ENCODE results near the gene FSD2. TPM values are rescaled to one million over a fixed set of nuclear protein-coding genes. Genes with fewer than 3 reads are reported as not detected.

Gene FSD2
- total RNA-seq, 2 experiments from 2014 or later, result not detected

- no peaks in the 10 kb centered on the region for H3K27me3 Mint-ChIP-seq
- intact Hi-C loops (cut with DNase I, micrococcal nuclease), result loop anchor here (1.0 to 5.0 kb wide), 7 partner anchors 59 to 317 kb away; partner anchors contain the start of genes BTBD1 (in 1 of the 2), C15orf40 (in 1 of the 2), RAMAC (in 1 of the 2) and RPS17 (in 1 of the 2)
Observed at GRCh38 chr15:82749951-82750830, 55.7 kb downstream of the FSD2 start.

GRCh38 chr15:82748315-82748714, 57.6 kb downstream of the FSD2 start:
- ATAC-seq (ENCODE audit: poor library complexity), result no peak
- no peak overlapping the region for H3K4me3 ChIP-seq (ENCODE audit: low read length)
- H3K27me3 ChIP-seq (ENCODE audit: control insufficient read depth in 1 of 2, insufficient read depth in 2 of 2, low read length in 2 of 2), result no peaks in the 10 kb centered on the region
- H3K36me3 ChIP-seq (ENCODE audit: insufficient read depth, low read length), result peaks cover 5% of the 10 kb centered on the region
- H3K27me3 Mint-ChIP-seq, result no peaks in the 10 kb centered on the region
- no peak for DNase-seq
- H3K4me1 Mint-ChIP-seq (ENCODE audit: low read depth), result peaks cover 39% of the 10 kb centered on the region
- intact Hi-C loops (cut with DNase I, micrococcal nuclease), result no loop called here
- no peaks in the 10 kb centered on the region for H3K9me3 Mint-ChIP-seq
- H3K27ac ChIP-seq (ENCODE audit: low read depth in 1 of 2, low read length in 2 of 2), result no peak overlapping the region
- TF ChIP-seq CTCF (IDR thresholded peaks at IDR 0.05), result no peak
- H3K4me3 Mint-ChIP-seq, result peak overlapping the region; percentile 51
- peak overlapping the region; percentile 14 for H3K27ac Mint-ChIP-seq
- H3K9me3 ChIP-seq (ENCODE audit: control insufficient read depth in 1 of 2, insufficient read depth in 1 of 2, low read length in 2 of 2), result no peaks in the 10 kb centered on the region
- ChIA-PET CTCF (interaction anchor here (1.2 kb wide), 1 partner anchor 208 kb away, joined by 3 read pairs; the partner anchor contains the start of gene RPS17), POLR2A (interaction anchor here (1.2 kb wide), 1 partner anchor 63 kb away, joined by 3 read pairs; no protein-coding TSS in a partner anchor)
- H3K36me3 Mint-ChIP-seq (ENCODE audit: low read depth), result peaks cover 31% of the 10 kb centered on the region
- peaks cover 28% of the 10 kb centered on the region for H3K4me1 ChIP-seq (ENCODE audit: insufficient read depth, low read length)

More at GRCh38 chr15:82749951-82750830, 55.7 kb downstream of the FSD2 start:
- Histone ChIP-seq H3K4me3 (ENCODE audit: low read length) (peak overlapping the region; percentile 84), H3K27ac (ENCODE audit: low read depth in 1 of 2, low read length in 2 of 2) (peak overlapping the region; percentile 62 to 82), H3K4me1 (ENCODE audit: insufficient read depth, low read length) (peaks cover 28% of the 10 kb centered on the region), H3K36me3 (ENCODE audit: insufficient read depth, low read length) (peaks cover 20% of the 10 kb centered on the region), H3K27me3 (ENCODE audit: control insufficient read depth in 1 of 2, insufficient read depth in 2 of 2, low read length in 2 of 2) (no peaks in the 10 kb centered on the region), H3K9me3 (ENCODE audit: control insufficient read depth in 1 of 2, insufficient read depth in 1 of 2, low read length in 2 of 2) (no peaks in the 10 kb centered on the region)
- DNase-seq (peak; percentile 59 to 90 (median 77)), ATAC-seq (ENCODE audit: poor library complexity) (peak; percentile 93)
- Mint-ChIP-seq H3K27ac (peak overlapping the region; percentile 85), H3K36me3 (ENCODE audit: low read depth) (peaks cover 49% of the 10 kb centered on the region), H3K9me3 (no peaks in the 10 kb centered on the region), H3K4me1 (ENCODE audit: low read depth) (peaks cover 57% of the 10 kb centered on the region), H3K4me3 (peak overlapping the region; percentile 99)
- no peak for TF ChIP-seq CTCF (IDR thresholded peaks at IDR 0.05)
- CTCF ChIA-PET, result interaction anchor here (0.6 to 2.0 kb wide), 6 partner anchors 58 to 1445 kb away, joined by 3 to 9 read pairs (median 6); partner anchors contain the start of gene C15orf40
- POLR2A ChIA-PET, result interaction anchor here (0.7 to 3.0 kb wide), 9 partner anchors 16 to 1451 kb away, joined by 3 to 51 read pairs (median 4); partner anchors contain the start of genes BTBD1, RAMAC, RPS17 and WHAMM

- no peak for DNase-seq
- H3K4me3 Mint-ChIP-seq, result no peak overlapping the region
- ChIA-PET CTCF (no interaction called here), POLR2A (no interaction called here)
- no peaks in the 10 kb centered on the region for H3K9me3 Mint-ChIP-seq
- Histone ChIP-seq H3K27me3 (ENCODE audit: control insufficient read depth in 1 of 2, insufficient read depth in 2 of 2, low read length in 2 of 2) (no peaks in the 10 kb centered on the region), H3K4me3 (ENCODE audit: low read length) (no peak overlapping the region), H3K27ac (ENCODE audit: low read depth in 1 of 2, low read length in 2 of 2) (no peak overlapping the region), H3K4me1 (ENCODE audit: insufficient read depth, low read length) (no peaks in the 10 kb centered on the region), H3K36me3 (ENCODE audit: insufficient read depth, low read length) (no peaks in the 10 kb centered on the region), H3K9me3 (ENCODE audit: control insufficient read depth in 1 of 2, insufficient read depth in 1 of 2, low read length in 2 of 2) (no peaks in the 10 kb centered on the region)
- H3K27me3 Mint-ChIP-seq, result no peaks in the 10 kb centered on the region
- no peak for ATAC-seq (ENCODE audit: poor library complexity)
- H3K4me1 Mint-ChIP-seq (ENCODE audit: low read depth), result no peaks in the 10 kb centered on the region
- H3K27ac Mint-ChIP-seq, result no peak overlapping the region
- H3K36me3 Mint-ChIP-seq (ENCODE audit: low read depth), result no peaks in the 10 kb centered on the region
- no peak for TF ChIP-seq CTCF (IDR thresholded peaks at IDR 0.05)
- intact Hi-C loops (cut with DNase I, micrococcal nuclease), result no loop called here
Observed at GRCh38 chr15:82743810-82744209, 62.1 kb downstream of the FSD2 start.
